Right forelimb (tissue), 1 donor: ENCODE measurements around the gene CORO7.
"Not testable (repeated sequence)": the region's sequence is repeated elsewhere in the genome, so short reads cannot be mapped to it uniquely, and the experiment has no call there.

Experiments
- DNase-seq: peaks from one replicate; pipeline ENCODE4 v3.0.0-alpha.2; 2018

CORO7 gene

DNA sequence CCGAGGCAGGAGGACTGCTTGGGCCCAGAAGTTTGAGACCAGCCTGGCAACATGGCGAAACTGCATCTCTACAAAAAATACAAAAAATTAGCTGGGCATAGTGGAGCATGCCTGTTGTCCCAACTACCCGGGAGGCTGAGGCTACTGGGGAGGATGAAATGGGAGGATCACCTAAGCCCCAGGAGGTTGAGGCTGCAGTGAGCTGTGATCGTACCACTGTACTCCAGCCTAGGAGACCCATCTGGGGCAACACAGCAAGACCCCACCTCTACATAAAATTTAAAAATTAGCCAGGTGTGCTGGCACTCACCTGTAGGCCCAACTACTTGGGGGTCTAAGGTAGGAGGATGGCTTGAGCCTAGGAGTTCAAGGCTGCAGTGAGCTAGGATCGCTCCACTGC, 67.1 kb downstream of the CORO7 start:
- no peak for DNase-seq

GRCh38 chr16:4347765-4348509, 68.5 kb downstream of the CORO7 start:
- DNase-seq = no peak

DNA sequence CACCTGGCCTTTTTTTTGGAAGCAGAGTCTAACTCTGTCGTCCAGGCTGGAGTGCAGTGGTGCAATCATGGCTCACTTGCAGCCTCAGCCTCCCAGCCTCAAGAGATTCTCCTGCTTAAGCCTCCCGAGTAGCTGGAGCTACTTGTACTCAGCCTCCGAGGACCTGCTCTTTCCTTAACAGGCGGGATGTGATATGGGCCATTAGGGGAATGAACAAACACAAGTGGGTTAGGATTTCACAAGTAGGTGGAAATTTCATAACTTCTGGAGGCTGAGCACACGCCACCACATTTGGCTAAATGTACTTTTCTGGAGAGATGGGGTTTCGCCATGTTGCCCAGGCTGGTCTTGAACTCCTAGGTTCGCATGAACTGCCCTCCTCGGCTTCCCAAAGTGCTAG, 69.4 kb downstream of the CORO7 start:
- DNase-seq = no peak

DNA sequence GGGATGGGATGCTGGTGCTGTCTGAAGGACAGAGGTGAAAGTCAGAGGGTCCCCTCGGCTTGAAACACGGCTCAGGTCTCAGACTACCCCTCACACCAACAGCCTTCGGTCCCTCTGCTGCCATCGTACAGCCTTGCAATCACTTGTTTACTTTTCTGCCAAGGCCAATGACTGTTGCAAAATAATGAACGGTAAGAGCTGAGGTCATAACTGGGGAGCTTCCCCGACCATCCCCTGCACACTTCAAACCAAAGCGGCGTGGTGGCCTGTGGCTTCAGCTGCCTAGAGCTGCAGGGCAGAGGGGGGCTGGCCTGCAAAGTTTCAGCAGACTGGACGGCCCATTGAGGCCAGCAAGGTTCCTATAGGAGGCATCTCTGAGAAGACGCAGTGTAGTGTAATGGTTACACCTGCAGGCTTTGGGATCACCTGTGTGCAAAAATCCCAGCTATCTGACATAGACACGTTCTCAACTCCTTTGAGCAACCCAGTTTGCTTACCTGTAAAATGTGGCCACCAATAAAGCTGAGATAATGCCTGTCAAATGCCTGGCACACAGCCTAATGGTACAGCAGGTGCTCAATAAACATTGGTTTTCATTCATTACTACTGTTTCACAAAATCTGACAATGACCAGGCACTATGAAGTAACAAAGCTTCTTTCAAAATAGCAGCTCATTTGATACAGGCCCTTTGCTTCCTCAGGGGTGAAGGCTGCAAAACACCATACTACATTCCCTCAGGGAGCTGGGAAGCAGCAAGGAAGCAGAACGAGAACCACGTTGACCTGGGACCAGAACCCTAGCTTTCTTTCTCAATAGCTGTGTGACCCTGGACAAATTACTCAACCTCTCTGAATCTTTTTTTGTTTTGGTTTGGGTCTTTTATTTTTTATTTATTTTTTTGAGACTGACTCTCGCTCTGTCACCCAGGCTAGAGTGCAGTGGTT, 70.3 kb downstream of the CORO7 start:
- no peak for DNase-seq

- DNase-seq = no peak
Observed at GRCh38 chr16:4344983-4345835, 71.2 kb downstream of the CORO7 start.

DNA sequence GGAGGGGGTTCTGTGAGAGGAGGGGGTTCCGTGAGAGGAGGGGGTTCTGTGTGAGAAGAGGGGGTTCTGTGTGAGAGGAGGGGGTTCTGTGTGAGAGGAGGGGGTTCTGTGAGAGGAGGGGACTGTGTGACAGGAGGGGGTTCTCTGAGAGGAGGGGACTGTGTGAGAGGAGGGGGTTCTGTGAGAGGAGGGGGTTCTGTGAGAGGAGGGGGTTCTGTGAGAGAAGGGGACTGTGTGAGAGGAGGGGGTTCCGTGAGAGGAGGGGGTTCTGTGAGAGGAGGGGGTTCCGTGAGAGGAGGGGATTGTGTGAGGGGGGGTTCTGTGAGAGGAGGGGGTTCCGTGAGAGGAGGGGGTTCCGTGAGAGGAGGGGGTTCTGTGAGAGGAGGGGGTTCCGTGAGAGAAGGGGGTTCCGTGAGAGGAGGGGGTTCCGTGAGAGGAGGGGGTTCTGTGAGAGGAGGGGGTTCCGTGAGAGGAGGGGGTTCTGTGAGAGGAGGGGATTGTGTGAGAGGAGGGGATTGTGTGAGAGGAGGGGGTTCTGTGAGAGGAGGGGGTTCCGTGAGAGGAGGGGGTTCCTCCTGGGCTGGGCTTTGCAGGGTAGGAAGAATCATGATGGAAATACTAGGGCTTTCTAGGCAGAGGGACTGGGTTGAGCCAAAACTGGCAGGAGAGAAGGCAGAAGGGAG, 72.0 kb downstream of the CORO7 start:
- not testable (repeated sequence) for DNase-seq

- no peak for DNase-seq
Observed at GRCh38 chr16:4342866-4343744, 73.3 kb downstream of the CORO7 start.

DNA sequence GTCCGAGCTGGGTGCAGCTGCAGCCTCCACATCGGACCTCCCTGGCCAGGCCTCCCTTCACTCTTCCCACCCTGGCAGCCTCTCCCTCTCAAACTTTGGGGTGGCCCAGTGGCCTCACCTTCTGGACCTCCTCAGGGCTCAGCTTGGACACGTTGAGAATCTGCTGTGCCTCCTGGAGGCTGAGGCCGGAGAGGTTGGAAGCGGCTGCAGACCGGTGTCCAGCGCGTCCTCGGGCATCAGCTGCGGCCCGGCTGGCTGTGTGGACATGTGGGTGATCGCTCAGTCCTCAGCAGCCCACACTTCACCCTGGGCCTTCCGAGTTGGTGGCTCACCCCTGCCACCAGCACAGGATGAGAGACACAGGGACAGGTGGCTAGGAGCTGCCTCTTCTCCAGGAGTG, 75.1 kb downstream of the CORO7 start:
- no peak for DNase-seq

GRCh38 chr16:4340443-4340842, 76.0 kb downstream of the CORO7 start:
- no peak for DNase-seq

GRCh38 chr16:4339909-4340308, 76.5 kb downstream of the CORO7 start:
- no peak for DNase-seq

GRCh38 chr16:4339455-4339854, 76.9 kb downstream of the CORO7 start:
- DNase-seq = no peak

DNA sequence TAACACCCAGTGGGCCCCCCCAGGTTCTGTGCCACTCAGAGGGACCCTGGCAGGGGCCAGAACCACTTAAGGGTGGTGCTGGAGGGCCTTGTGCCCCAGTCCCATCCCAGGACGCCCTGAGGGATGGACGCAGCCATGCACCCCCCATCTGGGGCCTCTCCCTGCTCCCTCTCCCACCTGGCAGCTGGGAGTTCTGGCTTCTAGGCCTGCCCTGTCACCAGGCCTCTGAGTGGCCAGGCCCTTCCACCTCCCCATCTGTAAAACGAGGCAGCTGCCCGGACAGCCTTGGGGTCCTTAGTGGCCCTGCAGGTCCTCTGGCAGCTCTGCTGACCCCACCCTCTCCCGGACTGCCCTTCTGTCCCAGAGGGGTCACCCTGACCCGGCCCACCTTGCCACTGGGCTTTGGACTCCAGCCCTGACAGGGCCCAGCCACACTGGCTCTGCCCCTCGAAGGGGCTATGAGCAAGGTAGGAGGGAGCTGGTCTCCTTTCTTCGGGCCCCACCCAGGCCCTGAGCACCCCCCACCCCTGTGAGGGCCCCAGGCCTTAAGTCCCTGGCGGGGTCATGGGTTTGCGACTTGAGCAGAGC, 77.6 kb downstream of the CORO7 start:
- no peak for DNase-seq

GRCh38 chr16:4338125-4338582, 78.2 kb downstream of the CORO7 start:
- DNase-seq = no peak

- DNase-seq = no peak
Observed at GRCh38 chr16:4337540-4338088, 78.8 kb downstream of the CORO7 start.

- DNase-seq = no peak
Observed at GRCh38 chr16:4336701-4337539, 79.5 kb downstream of the CORO7 start.

- DNase-seq = no peak
Observed at GRCh38 chr16:4334724-4335495, 81.5 kb downstream of the CORO7 start.

DNA sequence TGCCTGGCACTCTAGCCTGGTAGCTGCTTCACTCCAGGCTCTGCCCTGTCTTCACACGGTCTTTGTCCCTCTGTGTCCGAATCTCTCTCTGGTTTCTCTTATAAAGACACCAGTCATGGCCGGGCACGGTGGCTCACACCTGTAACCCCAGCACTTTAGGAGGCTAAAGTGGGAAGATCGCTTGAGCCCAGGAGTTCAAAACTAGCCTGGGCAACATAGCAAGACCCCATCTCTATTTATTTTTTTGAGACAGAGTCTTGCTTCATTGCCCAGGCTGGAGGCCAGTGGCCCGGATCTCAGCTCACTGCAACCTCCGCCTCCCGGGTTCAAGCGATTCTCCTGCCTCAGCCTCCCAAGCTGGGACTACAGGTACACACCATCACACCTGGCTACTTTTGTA, 82.7 kb downstream of the CORO7 start:
- DNase-seq = not testable (repeated sequence)

DNA sequence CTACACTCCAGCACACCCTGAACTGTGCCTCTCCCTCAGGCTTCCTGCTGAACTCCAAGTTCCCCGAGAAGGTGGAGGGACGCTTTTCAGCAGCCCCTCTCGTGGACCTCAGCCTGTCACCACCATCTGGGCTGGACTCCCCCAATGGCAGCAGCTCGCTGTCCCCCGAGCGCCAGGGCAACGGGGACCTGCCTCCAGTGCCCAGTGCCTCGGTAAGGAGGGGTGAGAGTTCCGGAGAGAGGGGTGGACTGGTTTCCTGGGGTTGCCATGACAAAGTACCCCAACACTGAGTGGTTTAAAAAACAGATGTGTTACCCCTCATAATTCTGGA, 83.1 kb downstream of the CORO7 start:
- DNase-seq = no peak
